GM23338 (cell line): ENCODE measurements around the gene SLC12A3. TPM values are rescaled to one million over a fixed set of nuclear protein-coding genes. Genes with fewer than 3 reads are reported as not detected.

Experiments
- ATAC-seq: fragments of 200-7000 bp; cut with Tn5 transposase; 3 replicates; pipeline ENCODE4 v1.9.1; 2020
- DNase-seq: peaks from one replicate; pipeline ENCODE4 v3.0.0-alpha.2; 2015; ENCODE audit warnings: low spot score
- H2AFZ ChIP-seq: fragments of 200-600 bp; sonication (generic); 2 replicates; pipeline ENCODE4 v1.8.0; 2016; ENCODE audit warnings: antibody characterized with exemption, mild to moderate bottlenecking, moderate library complexity
- H3F3A ChIP-seq: fragments of 200-600 bp; sonication (generic); replicated peaks from 2 replicates; pipeline ENCODE4 v1.8.0; 2017; ENCODE audit warnings: antibody characterized with exemption, mixed run types, low read depth
- H3K27ac ChIP-seq: fragments of 200-600 bp; sonication (generic); 2 replicates; pipeline ENCODE4 v1.6.1; 2016; ENCODE audit warnings: low read depth
- H3K27me3 ChIP-seq: fragments of 200-600 bp; sonication (generic); 2 replicates; pipeline ENCODE4 v1.8.0; 2016; ENCODE audit warnings: mild to moderate bottlenecking, mixed run types, moderate library complexity; ENCODE audit not compliant: insufficient read depth
- H3K36me3 ChIP-seq: fragments of 200-600 bp; sonication (generic); 2 replicates; pipeline ENCODE4 v1.8.0; 2016; ENCODE audit warnings: mild to moderate bottlenecking; ENCODE audit not compliant: insufficient read depth
- H3K4me1 ChIP-seq: fragments of 200-600 bp; sonication (generic); 2 replicates; pipeline ENCODE4 v1.8.0; 2016; ENCODE audit warnings: mild to moderate bottlenecking, moderate library complexity; ENCODE audit not compliant: insufficient read depth
- H3K4me2 ChIP-seq: fragments of 200-600 bp; sonication (generic); 2 replicates; pipeline ENCODE4 v1.7.1; 2017; ENCODE audit warnings: mixed run types
- H3K4me3 ChIP-seq: fragments of 200-600 bp; sonication (generic); 2 replicates; pipeline ENCODE4 v1.6.1; 2016; ENCODE audit warnings: mixed run types
- H3K79me2 ChIP-seq: fragments of 200-600 bp; sonication (generic); replicated peaks from 2 replicates; pipeline ENCODE4 v1.8.0; 2017; ENCODE audit warnings: mild to moderate bottlenecking; ENCODE audit not compliant: insufficient read depth
- H3K9me2 ChIP-seq: fragments of 200-600 bp; sonication (generic); 2 replicates; pipeline ENCODE4 v1.8.0; 2017; ENCODE audit not compliant: insufficient read depth
- H4K20me1 ChIP-seq: fragments of 200-600 bp; sonication (generic); replicated peaks from 2 replicates; pipeline ENCODE4 v1.8.0; 2017; ENCODE audit warnings: mild to moderate bottlenecking; ENCODE audit not compliant: insufficient read depth
- H3K27ac Mint-ChIP-seq: 2 replicates; pipeline ENCODE4 v1.8.0; 2020; ENCODE audit warnings: inconsistent platforms, mild to moderate bottlenecking, moderate library complexity, mixed read lengths
- H3K27me3 Mint-ChIP-seq: 3 replicates; pipeline ENCODE4 v1.8.0; 2022; ENCODE audit warnings: low read depth, mild to moderate bottlenecking, moderate library complexity, mixed read lengths, inconsistent platforms; ENCODE audit not compliant: insufficient read depth, poor library complexity
- H3K36me3 Mint-ChIP-seq: 3 replicates; pipeline ENCODE4 v1.8.0; 2021; ENCODE audit warnings: low read depth, mild to moderate bottlenecking, inconsistent platforms, moderate library complexity, mixed read lengths
- H3K4me1 Mint-ChIP-seq: 3 replicates; pipeline ENCODE4 v1.8.0; 2020; ENCODE audit warnings: mild to moderate bottlenecking, inconsistent platforms, mixed read lengths
- H3K4me3 Mint-ChIP-seq: 3 replicates; pipeline ENCODE4 v1.8.0; 2021; ENCODE audit warnings: moderate library complexity, mild to moderate bottlenecking, inconsistent platforms, mixed read lengths
- H3K9me3 Mint-ChIP-seq: 3 replicates; pipeline ENCODE4 v1.8.0; 2020; ENCODE audit warnings: moderate library complexity, mild to moderate bottlenecking, inconsistent platforms, mixed read lengths
- POLR2AphosphoS5 ChIP-seq: IDR thresholded peaks from 2 replicates; pipeline ENCODE4 v1.6.1; 2016; ENCODE audit warnings: antibody characterized with exemption, low read depth
- polyA plus RNA-seq: library from polyadenylated mRNA; unstranded; fragments of >200 nt; fragmentation: Nextera tagmentation; extraction: Ambion mirVana; gene quantifications from 2 replicates; pipeline ENCODE4 v1.2.1, GENCODE V29; 2016
- total RNA-seq: library from RNA; depleted of rRNA; stranded (reverse); fragments of >200 nt; shearing (Covaris generic); gene quantifications from 2 replicates; pipeline ENCODE4 v1.2.3, GENCODE V29; 2014
- TF ChIP-seq, protein P1 (sequence below): IDR thresholded peaks from one replicate; pipeline ENCODE4 v1.6.1; 2018; ENCODE audit warnings: antibody characterized with exemption; ENCODE audit not compliant: unreplicated experiment
- TF ChIP-seq, protein P2 (sequence below), 2 experiments: fragments of 200-600 bp in 1 of 2; sonication (generic) in 1 of 2; conservative IDR thresholded peaks; 2 replicates each; pipeline versions ENCODE4 v1.5.1 to v1.6.1; 2016 to 2017; ENCODE audit warnings: antibody characterized with exemption in 2 of 2, low read depth in 2 of 2, mild to moderate bottlenecking in 2 of 2, moderate library complexity in 1 of 2

SLC12A3 gene
- total and polyA plus RNA-seq, 2 experiments from 2014 or later = not detected

DNA sequence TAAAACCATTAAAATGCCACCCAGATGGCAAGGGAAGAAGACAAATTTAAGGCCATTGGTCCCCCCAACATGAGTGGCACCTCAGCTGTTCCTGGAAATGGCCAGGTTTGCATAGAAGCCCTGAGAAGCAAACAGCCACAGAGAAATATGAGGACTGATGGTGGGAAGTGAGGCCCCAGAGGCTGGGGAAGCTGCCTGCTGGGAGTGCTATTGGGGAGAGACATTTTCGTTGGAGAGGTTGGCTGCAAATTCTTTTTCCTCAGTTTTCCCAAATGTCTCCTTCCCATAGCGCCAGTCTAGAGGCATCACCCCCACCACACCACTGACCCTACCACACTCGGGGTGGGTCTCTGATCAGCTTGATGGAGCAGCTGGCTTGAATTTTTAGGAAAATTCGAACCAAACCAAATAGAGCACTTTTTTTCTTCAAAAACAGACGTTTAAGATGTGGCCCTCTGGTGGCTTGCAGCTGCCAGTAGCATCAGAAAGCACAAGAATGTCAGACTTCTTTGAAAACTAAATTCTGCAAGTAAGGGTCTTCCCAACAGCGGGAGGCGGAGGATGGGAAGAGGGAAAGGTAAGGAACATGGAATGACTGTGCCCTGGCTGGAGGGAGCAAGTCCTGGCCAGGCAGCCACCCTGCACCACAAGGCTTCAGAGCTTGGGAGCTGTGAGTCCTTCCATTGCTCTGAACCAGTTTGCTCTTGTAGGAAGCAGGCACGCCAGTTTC, 13.2 kb upstream of the SLC12A3 start:
- H3K27me3 ChIP-seq = no peaks in the 10 kb centered on the region
- peaks cover 37% of the 10 kb centered on the region for H3K4me1 Mint-ChIP-seq
- H3K27ac Mint-ChIP-seq = peak overlapping the region; percentile 26
- no peaks in the 10 kb centered on the region for H3K79me2 ChIP-seq
- H3K27me3 Mint-ChIP-seq = peaks cover 18% of the 10 kb centered on the region
- no peaks in the 10 kb centered on the region for H3K9me2 ChIP-seq
- no peak overlapping the region for H3K27ac ChIP-seq
- H3K4me3 ChIP-seq = no peak overlapping the region
- peak; percentile 54 for ATAC-seq
- peak; percentile 82 for DNase-seq
- TF ChIP-seq, protein P1, sequence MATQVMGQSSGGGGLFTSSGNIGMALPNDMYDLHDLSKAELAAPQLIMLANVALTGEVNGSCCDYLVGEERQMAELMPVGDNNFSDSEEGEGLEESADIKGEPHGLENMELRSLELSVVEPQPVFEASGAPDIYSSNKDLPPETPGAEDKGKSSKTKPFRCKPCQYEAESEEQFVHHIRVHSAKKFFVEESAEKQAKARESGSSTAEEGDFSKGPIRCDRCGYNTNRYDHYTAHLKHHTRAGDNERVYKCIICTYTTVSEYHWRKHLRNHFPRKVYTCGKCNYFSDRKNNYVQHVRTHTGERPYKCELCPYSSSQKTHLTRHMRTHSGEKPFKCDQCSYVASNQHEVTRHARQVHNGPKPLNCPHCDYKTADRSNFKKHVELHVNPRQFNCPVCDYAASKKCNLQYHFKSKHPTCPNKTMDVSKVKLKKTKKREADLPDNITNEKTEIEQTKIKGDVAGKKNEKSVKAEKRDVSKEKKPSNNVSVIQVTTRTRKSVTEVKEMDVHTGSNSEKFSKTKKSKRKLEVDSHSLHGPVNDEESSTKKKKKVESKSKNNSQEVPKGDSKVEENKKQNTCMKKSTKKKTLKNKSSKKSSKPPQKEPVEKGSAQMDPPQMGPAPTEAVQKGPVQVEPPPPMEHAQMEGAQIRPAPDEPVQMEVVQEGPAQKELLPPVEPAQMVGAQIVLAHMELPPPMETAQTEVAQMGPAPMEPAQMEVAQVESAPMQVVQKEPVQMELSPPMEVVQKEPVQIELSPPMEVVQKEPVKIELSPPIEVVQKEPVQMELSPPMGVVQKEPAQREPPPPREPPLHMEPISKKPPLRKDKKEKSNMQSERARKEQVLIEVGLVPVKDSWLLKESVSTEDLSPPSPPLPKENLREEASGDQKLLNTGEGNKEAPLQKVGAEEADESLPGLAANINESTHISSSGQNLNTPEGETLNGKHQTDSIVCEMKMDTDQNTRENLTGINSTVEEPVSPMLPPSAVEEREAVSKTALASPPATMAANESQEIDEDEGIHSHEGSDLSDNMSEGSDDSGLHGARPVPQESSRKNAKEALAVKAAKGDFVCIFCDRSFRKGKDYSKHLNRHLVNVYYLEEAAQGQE = no peak
- TF ChIP-seq, protein P2, sequence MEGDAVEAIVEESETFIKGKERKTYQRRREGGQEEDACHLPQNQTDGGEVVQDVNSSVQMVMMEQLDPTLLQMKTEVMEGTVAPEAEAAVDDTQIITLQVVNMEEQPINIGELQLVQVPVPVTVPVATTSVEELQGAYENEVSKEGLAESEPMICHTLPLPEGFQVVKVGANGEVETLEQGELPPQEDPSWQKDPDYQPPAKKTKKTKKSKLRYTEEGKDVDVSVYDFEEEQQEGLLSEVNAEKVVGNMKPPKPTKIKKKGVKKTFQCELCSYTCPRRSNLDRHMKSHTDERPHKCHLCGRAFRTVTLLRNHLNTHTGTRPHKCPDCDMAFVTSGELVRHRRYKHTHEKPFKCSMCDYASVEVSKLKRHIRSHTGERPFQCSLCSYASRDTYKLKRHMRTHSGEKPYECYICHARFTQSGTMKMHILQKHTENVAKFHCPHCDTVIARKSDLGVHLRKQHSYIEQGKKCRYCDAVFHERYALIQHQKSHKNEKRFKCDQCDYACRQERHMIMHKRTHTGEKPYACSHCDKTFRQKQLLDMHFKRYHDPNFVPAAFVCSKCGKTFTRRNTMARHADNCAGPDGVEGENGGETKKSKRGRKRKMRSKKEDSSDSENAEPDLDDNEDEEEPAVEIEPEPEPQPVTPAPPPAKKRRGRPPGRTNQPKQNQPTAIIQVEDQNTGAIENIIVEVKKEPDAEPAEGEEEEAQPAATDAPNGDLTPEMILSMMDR (conservative IDR thresholded peaks at IDR 0.05; ENCODE audit: low read depth in 2 of 2) = peak; percentile 57 to 70
- H3K36me3 Mint-ChIP-seq = 0 out of 3 replicates have a peak, but pooled peaks cover 4% of the 10 kb centered on the region
- H3F3A ChIP-seq = no peaks in the 10 kb centered on the region
- H3K4me2 ChIP-seq = peak overlapping the region; percentile 7; the same call in 1 of the 2 replicates
- peaks cover 13% of the 10 kb centered on the region; the same call in 2 of the 3 replicates for H3K9me3 Mint-ChIP-seq
- peak overlapping the region; percentile 38; the same call in 1 of the 2 replicates for H2AFZ ChIP-seq
- H4K20me1 ChIP-seq = no peaks in the 10 kb centered on the region; the same call in 1 of the 2 replicates
- H3K4me1 ChIP-seq = peaks cover 17% of the 10 kb centered on the region
- H3K4me3 Mint-ChIP-seq = no peak overlapping the region
- no peaks in the 10 kb centered on the region for H3K36me3 ChIP-seq

DNA sequence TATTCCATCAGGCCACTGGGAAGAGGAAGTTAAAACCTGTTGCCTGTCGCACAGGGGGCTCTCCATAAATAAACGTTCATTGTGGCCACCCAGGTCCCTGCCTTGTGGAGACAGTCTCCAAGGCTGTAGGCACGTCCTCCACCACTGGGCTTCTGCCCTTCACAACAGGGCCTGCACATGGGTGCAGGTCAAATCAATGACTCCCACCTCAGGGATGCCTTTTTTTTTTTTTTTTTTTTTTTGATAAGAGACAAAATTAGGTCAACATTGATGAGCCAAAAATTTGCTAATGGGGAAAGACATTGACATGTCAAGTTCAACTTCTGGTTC, 12.6 kb upstream of the SLC12A3 start:
- H4K20me1 ChIP-seq = no peaks in the 10 kb centered on the region; the same call in 1 of the 2 replicates
- no peaks in the 10 kb centered on the region for H3K79me2 ChIP-seq
- H3K4me2 ChIP-seq = no peak overlapping the region
- DNase-seq (no peak), ATAC-seq (no peak)
- no peaks in the 10 kb centered on the region for H3K36me3 ChIP-seq
- no peaks in the 10 kb centered on the region for H3K27me3 ChIP-seq
- Mint-ChIP-seq H3K27ac (peak overlapping the region; percentile 26; the same call in 1 of the 2 replicates), H3K4me1 (peaks cover 37% of the 10 kb centered on the region), H3K36me3 (0 out of 3 replicates have a peak, but pooled peaks cover 4% of the 10 kb centered on the region), H3K4me3 (no peak overlapping the region), H3K9me3 (peaks cover 13% of the 10 kb centered on the region; the same call in 2 of the 3 replicates), H3K27me3 (peaks cover 18% of the 10 kb centered on the region)
- no peak overlapping the region for H2AFZ ChIP-seq
- H3F3A ChIP-seq = no peaks in the 10 kb centered on the region
- no peak overlapping the region for H3K4me3 ChIP-seq
- peaks cover 17% of the 10 kb centered on the region for H3K4me1 ChIP-seq
- no peak overlapping the region for H3K27ac ChIP-seq
- no peaks in the 10 kb centered on the region for H3K9me2 ChIP-seq
- no peak for TF ChIP-seq POLR2AphosphoS5
